HL-60 (cell line): ENCODE measurements around the gene HRH3.

Source experiments
- DNase-seq, 2 experiments: peaks; one replicate each; pipeline ENCODE4 v3.0.0-alpha.2; 2010 to 2020; ENCODE audit warnings: low read depth in 1 of 2, low spot score in 1 of 2
- H3K27ac ChIP-seq: fragments of 250-450 bp; sonication (Bioruptor Pico); replicated peaks from 2 replicates; pipeline ENCODE4 v1.5.1; 2020; ENCODE audit warnings: mild to moderate bottlenecking, moderate library complexity
- H3K27me3 ChIP-seq: fragments of 250-450 bp; sonication (Bioruptor Pico); 2 replicates; pipeline ENCODE4 v1.5.1; 2021; ENCODE audit warnings: mild to moderate bottlenecking, moderate library complexity; ENCODE audit not compliant: insufficient read depth, poor library complexity, severe bottlenecking
- H3K4me3 ChIP-seq: replicated peaks from 2 replicates; pipeline ENCODE4 v1.5.1; 2011; ENCODE audit warnings: mild to moderate bottlenecking, control low read depth, low read length; ENCODE audit not compliant: insufficient read depth
- GABPA ChIP-seq: IDR thresholded peaks from 2 replicates; pipeline ENCODE4 v1.6.1; 2012; ENCODE audit warnings: low read depth
- POLR2AphosphoS5 ChIP-seq: IDR thresholded peaks from 2 replicates; pipeline ENCODE4 v1.6.1; 2012; ENCODE audit warnings: low read depth
- REST ChIP-seq: IDR thresholded peaks from 2 replicates; pipeline ENCODE4 v1.6.1; 2012; ENCODE audit warnings: low read depth; ENCODE audit not compliant: insufficient replicate concordance
- SPI1 ChIP-seq: IDR thresholded peaks from 2 replicates; pipeline ENCODE4 v1.6.1; 2012; ENCODE audit warnings: low read depth, mild to moderate bottlenecking, borderline replicate concordance
- TF ChIP-seq, protein P1 (sequence below): IDR thresholded peaks from one replicate; pipeline ENCODE4 v1.5.1; 2011; ENCODE audit warnings: low read length, control low read depth, inconsistent platforms; ENCODE audit not compliant: insufficient read depth

The HRH3 gene

DNA sequence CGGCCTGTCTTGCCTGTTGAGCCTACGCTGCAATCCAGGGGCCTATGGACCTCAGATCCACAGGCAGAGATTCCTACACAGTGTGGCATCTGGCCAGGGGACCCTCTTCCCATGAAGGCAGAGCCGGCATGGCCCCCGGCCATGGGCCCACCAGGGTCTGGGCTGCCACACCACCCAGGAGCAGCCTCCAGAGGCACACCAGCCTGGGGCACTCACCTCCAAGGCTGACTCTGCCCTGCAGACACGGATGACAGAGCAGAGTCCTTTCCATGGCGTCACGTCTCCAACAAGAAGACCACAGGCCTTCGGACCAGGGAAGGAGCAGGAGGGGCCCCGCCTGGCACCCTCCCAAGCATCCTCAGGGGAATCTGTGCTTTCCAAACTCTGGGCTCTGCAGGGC, 3.5 kb upstream of the HRH3 start:
- Histone ChIP-seq H3K4me3 (no peak overlapping the region), H3K27ac (no peak overlapping the region), H3K27me3 (peaks cover 37% of the 10 kb centered on the region)
- DNase-seq, result no peak
- TF ChIP-seq POLR2AphosphoS5 (no peak), REST (no peak), SPI1 (no peak), GABPA (no peak)
- TF ChIP-seq, protein P1, sequence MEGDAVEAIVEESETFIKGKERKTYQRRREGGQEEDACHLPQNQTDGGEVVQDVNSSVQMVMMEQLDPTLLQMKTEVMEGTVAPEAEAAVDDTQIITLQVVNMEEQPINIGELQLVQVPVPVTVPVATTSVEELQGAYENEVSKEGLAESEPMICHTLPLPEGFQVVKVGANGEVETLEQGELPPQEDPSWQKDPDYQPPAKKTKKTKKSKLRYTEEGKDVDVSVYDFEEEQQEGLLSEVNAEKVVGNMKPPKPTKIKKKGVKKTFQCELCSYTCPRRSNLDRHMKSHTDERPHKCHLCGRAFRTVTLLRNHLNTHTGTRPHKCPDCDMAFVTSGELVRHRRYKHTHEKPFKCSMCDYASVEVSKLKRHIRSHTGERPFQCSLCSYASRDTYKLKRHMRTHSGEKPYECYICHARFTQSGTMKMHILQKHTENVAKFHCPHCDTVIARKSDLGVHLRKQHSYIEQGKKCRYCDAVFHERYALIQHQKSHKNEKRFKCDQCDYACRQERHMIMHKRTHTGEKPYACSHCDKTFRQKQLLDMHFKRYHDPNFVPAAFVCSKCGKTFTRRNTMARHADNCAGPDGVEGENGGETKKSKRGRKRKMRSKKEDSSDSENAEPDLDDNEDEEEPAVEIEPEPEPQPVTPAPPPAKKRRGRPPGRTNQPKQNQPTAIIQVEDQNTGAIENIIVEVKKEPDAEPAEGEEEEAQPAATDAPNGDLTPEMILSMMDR, result no peak

GRCh38 chr20:62222972-62223371, 2.9 kb upstream of the HRH3 start:
- TF ChIP-seq REST (no peak), SPI1 (no peak), POLR2AphosphoS5 (no peak), GABPA (no peak)
- TF ChIP-seq, protein P1, result no peak
- peaks cover 42% of the 10 kb centered on the region for H3K27me3 ChIP-seq
- H3K27ac ChIP-seq, result no peak overlapping the region
- no peak for DNase-seq
- H3K4me3 ChIP-seq, result no peak overlapping the region

DNA sequence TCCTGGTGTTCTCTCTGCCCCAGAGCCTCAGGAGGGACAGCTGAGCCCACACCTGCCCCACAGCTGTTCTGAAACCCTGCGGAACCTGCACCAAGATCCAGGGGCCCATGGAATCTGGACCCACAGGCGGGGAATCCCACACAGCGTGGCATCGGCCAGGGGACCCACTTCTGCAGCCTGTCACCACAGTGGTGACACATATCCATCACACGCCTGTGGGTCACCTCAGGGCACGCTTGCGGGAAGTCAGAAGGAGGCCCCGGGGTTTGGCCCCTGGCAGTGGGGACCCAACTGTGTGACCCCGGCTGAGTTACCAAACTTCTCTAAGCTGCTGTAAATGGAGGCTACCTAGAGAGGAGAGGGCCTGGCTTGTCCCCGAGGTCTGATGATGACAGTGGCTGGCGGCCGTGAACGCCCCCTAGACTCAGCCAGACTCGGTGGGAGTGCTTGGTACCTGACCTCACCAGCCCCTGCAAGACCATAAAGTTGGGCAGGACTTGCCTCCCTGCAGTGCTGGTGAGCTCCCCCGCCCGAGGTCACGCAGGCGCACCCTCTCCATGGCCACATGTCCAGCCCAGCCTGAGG, 2.3 kb upstream of the HRH3 start:
- no peak overlapping the region for H3K27ac ChIP-seq
- no peak for DNase-seq
- no peak overlapping the region for H3K4me3 ChIP-seq
- TF ChIP-seq, protein P1, result no peak
- no peak for TF ChIP-seq POLR2AphosphoS5
- TF ChIP-seq SPI1, result no peak
- TF ChIP-seq GABPA, result no peak
- TF ChIP-seq REST, result no peak
- H3K27me3 ChIP-seq, result peaks cover 47% of the 10 kb centered on the region
